ENCODE measurements around the gene ZHX3.

The ZHX3 gene

GRCh38 chr20:41145821-41146620 is 171.5 kb downstream of the ZHX3 start:
- H3K4me3 ChIP-seq (ENCODE audit: low read depth, low read length), result no peak overlapping the region

GRCh38 chr20:41145317-41145716 is 172.2 kb downstream of the ZHX3 start:
- no peak for DNase-seq (ENCODE audit: low read depth, low spot score)
- no peak for TF ChIP-seq CTCF (IDR thresholded peaks at IDR 0.05; ENCODE audit: insufficient read depth, low read length, missing control alignments)
- POLR2A ChIA-PET, result no interaction called here
- CTCF ChIA-PET, result interaction anchor here (1.0 to 1.2 kb wide), 4 partner anchors 10 to 195 kb away, joined by 3 to 4 read pairs (median 4); partner anchors contain the start of gene LPIN3
- H3K4me3 ChIP-seq (ENCODE audit: low read depth, low read length), result no peak overlapping the region

More at GRCh38 chr20:41145821-41146620, 171.5 kb downstream of the ZHX3 start:
- no peak for TF ChIP-seq CTCF (IDR thresholded peaks at IDR 0.05; ENCODE audit: insufficient read depth, low read length, missing control alignments)
- ChIA-PET POLR2A (no interaction called here), CTCF (interaction anchor here (0.7 to 1.2 kb wide), 4 partner anchors 11 to 194 kb away, joined by 3 to 4 read pairs (median 4); partner anchors contain the start of gene LPIN3)
- DNase-seq (ENCODE audit: low read depth, low spot score), result no peak

DNA sequence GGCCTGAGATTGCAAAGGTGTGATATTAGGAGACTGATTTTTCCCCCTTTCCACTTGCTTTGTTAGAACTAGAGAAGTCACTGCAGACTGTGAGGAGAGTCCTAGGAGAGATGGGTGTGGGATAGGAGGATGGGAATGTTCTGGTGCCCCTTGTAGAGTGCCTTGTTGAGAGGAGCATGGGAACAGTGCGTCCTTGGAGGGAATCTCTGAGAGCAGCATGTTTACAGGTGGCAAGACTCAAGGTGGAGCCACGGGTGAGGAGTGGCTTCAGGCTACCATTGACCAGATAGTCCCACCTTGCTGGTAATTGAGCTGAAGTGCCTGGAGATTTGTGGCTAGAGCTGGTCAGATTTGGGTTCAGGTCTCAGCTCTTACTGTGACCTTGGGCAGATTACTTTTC is 174.2 kb downstream of the ZHX3 start:
- ChIA-PET CTCF (interaction anchor here (0.9 to 1.8 kb wide), 3 partner anchors 10 to 197 kb away, joined by 3 to 5 read pairs (median 4); partner anchors contain the start of gene LPIN3), POLR2A (no interaction called here)
- no peak overlapping the region for H3K4me3 ChIP-seq (ENCODE audit: low read depth, low read length)
- no peak for DNase-seq (ENCODE audit: low read depth, low spot score)
- no peak for TF ChIP-seq CTCF (IDR thresholded peaks at IDR 0.05; ENCODE audit: insufficient read depth, low read length, missing control alignments)

GRCh38 chr20:41142919-41143318 is 174.6 kb downstream of the ZHX3 start:
- TF ChIP-seq CTCF (IDR thresholded peaks at IDR 0.05; ENCODE audit: insufficient read depth, low read length, missing control alignments), result no peak
- ChIA-PET POLR2A (interaction anchor here (0.8 to 1.2 kb wide), 2 partner anchors 13 to 186 kb away, joined by 3 read pairs; no protein-coding TSS in a partner anchor), CTCF (interaction anchor here (0.9 to 2.0 kb wide), 5 partner anchors 14 to 268 kb away, joined by 3 to 17 read pairs (median 6); partner anchors contain the start of gene LPIN3)
- no peak overlapping the region for H3K4me3 ChIP-seq (ENCODE audit: low read depth, low read length)
- DNase-seq (ENCODE audit: low read depth, low spot score), result no peak

DNA sequence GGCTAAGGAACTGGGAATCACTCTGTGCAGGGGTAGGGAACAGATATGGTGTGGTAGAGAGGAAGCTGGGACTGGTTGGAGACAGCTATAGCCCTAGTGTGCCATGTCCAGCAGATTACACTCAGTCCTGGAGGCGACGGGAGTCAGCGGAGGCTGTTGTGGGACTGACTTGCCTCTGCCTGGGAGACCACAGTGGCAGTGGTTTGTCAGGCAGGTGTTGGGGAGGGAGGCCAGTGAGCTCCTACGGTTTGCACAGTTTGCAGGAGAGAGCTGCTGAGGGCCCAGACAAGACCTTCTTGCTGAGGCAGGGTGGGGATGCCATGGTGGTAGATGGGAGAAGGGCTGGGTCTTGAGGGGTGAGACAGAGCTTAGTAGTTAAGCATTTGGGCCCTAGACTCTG is 175.3 kb downstream of the ZHX3 start:
- no peak for DNase-seq (ENCODE audit: low read depth, low spot score)
- ChIA-PET CTCF (interaction anchor here (1.1 to 2.0 kb wide), 6 partner anchors 15 to 269 kb away, joined by 3 to 17 read pairs (median 6); partner anchors contain the start of gene LPIN3), POLR2A (interaction anchor here (0.6 to 1.2 kb wide), 3 partner anchors 13 to 187 kb away, joined by 3 to 4 read pairs (median 3); no protein-coding TSS in a partner anchor)
- no peak for TF ChIP-seq CTCF (IDR thresholded peaks at IDR 0.05; ENCODE audit: insufficient read depth, low read length, missing control alignments)
- H3K4me3 ChIP-seq (ENCODE audit: low read depth, low read length), result no peak overlapping the region

GRCh38 chr20:41141153-41141815 is 176.2 kb downstream of the ZHX3 start:
- TF ChIP-seq CTCF (IDR thresholded peaks at IDR 0.05; ENCODE audit: insufficient read depth, low read length, missing control alignments), result no peak
- H3K4me3 ChIP-seq (ENCODE audit: low read depth, low read length), result no peak overlapping the region
- DNase-seq (ENCODE audit: low read depth, low spot score), result no peak
- ChIA-PET POLR2A (no interaction called here), CTCF (interaction anchor here (1.0 to 2.0 kb wide), 6 partner anchors 16 to 270 kb away, joined by 3 to 17 read pairs (median 6); partner anchors contain the start of gene LPIN3)

All from AG04449 (cell line).